HEK293 (cell line): ENCODE measurements around the gene TSTD1.

Source experiments
- OVOL3 ChIP-seq: fragments of 450-650 bp; formaldehyde crosslinking; IDR thresholded peaks from 2 replicates; pipeline ENCODE4 v1.5.1; 2016; ENCODE audit warnings: missing biosample characterization, missing genetic modification characterization
- SP7 ChIP-seq: fragments of 450-650 bp; formaldehyde crosslinking; IDR thresholded peaks from 2 replicates; pipeline ENCODE4 v1.5.1; 2016; ENCODE audit warnings: missing biosample characterization, missing genetic modification characterization
- TCF7L2 ChIP-seq: IDR thresholded peaks from 2 replicates; pipeline ENCODE4 v1.6.1; 2011; ENCODE audit warnings: low read depth, mild to moderate bottlenecking, inconsistent platforms, low read length, moderate library complexity, borderline replicate concordance
- YY1 ChIP-seq: fragments of 450-650 bp; formaldehyde crosslinking; IDR thresholded peaks from 2 replicates; pipeline ENCODE4 v1.5.1; 2018; ENCODE audit warnings: missing biosample characterization, missing genetic modification characterization
- YY2 ChIP-seq: fragments of 450-650 bp; formaldehyde crosslinking; IDR thresholded peaks from 2 replicates; pipeline ENCODE4 v1.5.1; 2016; ENCODE audit warnings: missing biosample characterization, missing genetic modification characterization
- ZBTB11 ChIP-seq: fragments of 450-650 bp; formaldehyde crosslinking; conservative IDR thresholded peaks from 2 replicates; pipeline ENCODE4 v1.5.1; 2016; ENCODE audit warnings: low read depth, missing biosample characterization, missing genetic modification characterization
- ZBTB17 ChIP-seq: fragments of 450-650 bp; formaldehyde crosslinking; IDR thresholded peaks from 2 replicates; pipeline ENCODE4 v1.5.1; 2016; ENCODE audit warnings: missing biosample characterization, missing genetic modification characterization
- ZBTB49 ChIP-seq: fragments of 450-650 bp; formaldehyde crosslinking; IDR thresholded peaks from 2 replicates; pipeline ENCODE4 v1.5.1; 2016; ENCODE audit warnings: missing biosample characterization, missing genetic modification characterization, low read depth
- ZBTB8A ChIP-seq: fragments of 450-650 bp; formaldehyde crosslinking; IDR thresholded peaks from 2 replicates; pipeline ENCODE4 v1.5.1; 2016; ENCODE audit warnings: missing biosample characterization, missing genetic modification characterization
- ZIC2 ChIP-seq: fragments of 450-650 bp; formaldehyde crosslinking; IDR thresholded peaks from 2 replicates; pipeline ENCODE4 v1.5.1; 2016; ENCODE audit warnings: missing biosample characterization, missing genetic modification characterization
- ZNF140 ChIP-seq: fragments of 450-650 bp; formaldehyde crosslinking; IDR thresholded peaks from 2 replicates; pipeline ENCODE4 v1.5.1; 2016; ENCODE audit warnings: missing biosample characterization, missing genetic modification characterization
- ZNF155 ChIP-seq: fragments of 450-650 bp; formaldehyde crosslinking; IDR thresholded peaks from 2 replicates; pipeline ENCODE4 v1.5.1; 2016; ENCODE audit warnings: missing biosample characterization, missing genetic modification characterization
- ZNF2 ChIP-seq: fragments of 450-650 bp; formaldehyde crosslinking; IDR thresholded peaks from 2 replicates; pipeline ENCODE4 v1.5.1; 2016; ENCODE audit warnings: missing biosample characterization, missing genetic modification characterization
- ZNF366 ChIP-seq: fragments of 450-650 bp; formaldehyde crosslinking; conservative IDR thresholded peaks from 2 replicates; pipeline ENCODE4 v1.5.1; 2016; ENCODE audit warnings: missing biosample characterization, missing genetic modification characterization
- ZNF530 ChIP-seq: fragments of 450-650 bp; formaldehyde crosslinking; IDR thresholded peaks from 2 replicates; pipeline ENCODE4 v1.5.1; 2016; ENCODE audit warnings: low read depth, missing biosample characterization, missing genetic modification characterization
- ZNF561 ChIP-seq: fragments of 450-650 bp; IDR thresholded peaks from 2 replicates; pipeline ENCODE4 v1.5.1; 2018; ENCODE audit warnings: missing biosample characterization, missing genetic modification characterization, borderline replicate concordance
- ZNF623 ChIP-seq: fragments of 450-650 bp; formaldehyde crosslinking; IDR thresholded peaks from 2 replicates; pipeline ENCODE4 v1.5.1; 2016; ENCODE audit warnings: missing biosample characterization, missing genetic modification characterization
- ZNF629 ChIP-seq: fragments of 450-650 bp; formaldehyde crosslinking; IDR thresholded peaks from 2 replicates; pipeline ENCODE4 v1.5.1; 2017; ENCODE audit warnings: missing biosample characterization, missing genetic modification characterization
- ZNF660 ChIP-seq: fragments of 450-650 bp; IDR thresholded peaks from 2 replicates; pipeline ENCODE4 v1.5.1; 2018; ENCODE audit warnings: missing biosample characterization, mild to moderate bottlenecking, missing genetic modification characterization
- ZNF701 ChIP-seq: fragments of 450-650 bp; formaldehyde crosslinking; IDR thresholded peaks from 2 replicates; pipeline ENCODE4 v1.5.1; 2016; ENCODE audit warnings: missing biosample characterization, missing genetic modification characterization
- ZNF76 ChIP-seq: fragments of 450-650 bp; formaldehyde crosslinking; IDR thresholded peaks from 2 replicates; pipeline ENCODE4; 2016; ENCODE audit warnings: low read depth, missing biosample characterization, missing genetic modification characterization, borderline replicate concordance
- ZNF776 ChIP-seq: fragments of 450-650 bp; formaldehyde crosslinking; IDR thresholded peaks from 2 replicates; pipeline ENCODE4 v1.5.0; 2017; ENCODE audit warnings: missing biosample characterization, missing genetic modification characterization, borderline replicate concordance
- TF ChIP-seq, protein P1 (sequence below): fragments of 450-650 bp; formaldehyde crosslinking; IDR thresholded peaks from 2 replicates; pipeline ENCODE4 v1.5.1; 2016; ENCODE audit warnings: missing biosample characterization, missing genetic modification characterization
- TF ChIP-seq, protein P2 (sequence below): fragments of 450-650 bp; formaldehyde crosslinking; IDR thresholded peaks from 2 replicates; pipeline ENCODE4 v1.5.1; 2016; ENCODE audit warnings: missing biosample characterization, missing genetic modification characterization
- TF ChIP-seq, protein P3 (sequence below): fragments of 450-650 bp; formaldehyde crosslinking; IDR thresholded peaks from 2 replicates; pipeline ENCODE4 v1.5.1; 2016; ENCODE audit warnings: missing biosample characterization, missing genetic modification characterization

The TSTD1 gene

DNA sequence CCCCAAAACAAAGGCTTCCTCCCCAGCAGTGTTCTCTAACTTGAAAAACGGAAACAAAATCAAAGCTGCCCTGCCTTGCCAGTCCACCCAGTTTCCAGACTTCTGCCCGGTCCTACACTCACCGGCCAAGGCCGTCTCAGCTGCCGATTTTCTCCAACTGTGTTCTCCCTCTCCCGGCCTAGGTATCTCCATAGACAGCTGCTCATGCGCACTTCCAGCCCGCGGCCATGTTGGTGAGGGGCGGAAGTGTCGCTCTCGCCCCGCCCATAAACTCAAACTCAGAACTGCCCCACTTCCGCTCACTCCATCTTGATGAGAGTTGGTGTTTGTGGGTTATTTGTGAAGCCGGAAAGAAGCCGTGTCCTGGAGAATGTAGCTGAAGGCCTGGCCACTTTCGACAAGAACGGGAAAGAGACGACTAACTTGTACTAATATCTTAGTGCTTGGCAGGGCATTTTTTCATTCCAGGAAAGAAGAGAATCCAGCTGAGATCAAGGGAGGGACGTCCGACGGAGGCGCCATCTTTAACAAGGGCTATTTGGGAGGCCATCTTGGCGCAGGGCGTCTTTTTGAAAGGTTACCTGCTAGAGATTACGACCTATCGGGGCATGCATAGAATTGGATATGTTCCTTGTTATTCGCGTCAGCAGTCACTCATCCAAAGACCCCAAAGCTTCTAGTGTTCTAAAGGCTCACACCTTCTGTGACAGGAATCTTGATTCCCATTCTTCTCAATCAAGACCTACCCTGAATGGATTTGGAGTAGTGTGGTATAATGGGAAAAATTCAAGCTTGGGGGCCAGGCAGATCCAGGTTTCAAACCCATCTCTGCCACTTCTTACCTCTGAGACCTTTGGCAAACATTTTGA, 7.2 kb upstream of the TSTD1 start, which contains the start of gene USF1 (continued):
- TF ChIP-seq ZBTB11 (tag by site-specific recombination) (peak; percentile 89), ZNF629 (tag by site-specific recombination) (peak; percentile 50), ZNF660 (tag by site-specific recombination) (peak; percentile 17; the same call in 1 of the 2 replicates), YY2 (tag by site-specific recombination) (peak; percentile 93), ZNF530 (tag by site-specific recombination) (no peak), ZBTB49 (tag by site-specific recombination) (no peak), ZNF155 (tag by site-specific recombination) (no peak), OVOL3 (no peak), ZBTB17 (tag by site-specific recombination) (peak; percentile 74), ZNF366 (tag by site-specific recombination) (0 out of 2 replicates have a peak, but pooled peaks have one; percentile 23), YY1 (tag by site-specific recombination) (peak; percentile 98), SP7 (peak; percentile 46; the same call in 1 of the 2 replicates), ZNF776 (tag by site-specific recombination) (no peak), ZBTB8A (tag by site-specific recombination) (peak; percentile 78), ZNF2 (tag by site-specific recombination) (peak; percentile 80; the same call in 1 of the 2 replicates), TCF7L2 (peak; percentile 40; the same call in 1 of the 2 replicates), ZIC2 (tag by site-specific recombination) (no peak), ZNF623 (tag by site-specific recombination) (no peak), ZNF140 (tag by site-specific recombination) (no peak), ZNF76 (tag by site-specific recombination) (peak; percentile 89), ZNF701 (tag by site-specific recombination) (no peak), ZNF561 (peak; percentile 14; the same call in 1 of the 2 replicates)
- TF ChIP-seq, protein P1, sequence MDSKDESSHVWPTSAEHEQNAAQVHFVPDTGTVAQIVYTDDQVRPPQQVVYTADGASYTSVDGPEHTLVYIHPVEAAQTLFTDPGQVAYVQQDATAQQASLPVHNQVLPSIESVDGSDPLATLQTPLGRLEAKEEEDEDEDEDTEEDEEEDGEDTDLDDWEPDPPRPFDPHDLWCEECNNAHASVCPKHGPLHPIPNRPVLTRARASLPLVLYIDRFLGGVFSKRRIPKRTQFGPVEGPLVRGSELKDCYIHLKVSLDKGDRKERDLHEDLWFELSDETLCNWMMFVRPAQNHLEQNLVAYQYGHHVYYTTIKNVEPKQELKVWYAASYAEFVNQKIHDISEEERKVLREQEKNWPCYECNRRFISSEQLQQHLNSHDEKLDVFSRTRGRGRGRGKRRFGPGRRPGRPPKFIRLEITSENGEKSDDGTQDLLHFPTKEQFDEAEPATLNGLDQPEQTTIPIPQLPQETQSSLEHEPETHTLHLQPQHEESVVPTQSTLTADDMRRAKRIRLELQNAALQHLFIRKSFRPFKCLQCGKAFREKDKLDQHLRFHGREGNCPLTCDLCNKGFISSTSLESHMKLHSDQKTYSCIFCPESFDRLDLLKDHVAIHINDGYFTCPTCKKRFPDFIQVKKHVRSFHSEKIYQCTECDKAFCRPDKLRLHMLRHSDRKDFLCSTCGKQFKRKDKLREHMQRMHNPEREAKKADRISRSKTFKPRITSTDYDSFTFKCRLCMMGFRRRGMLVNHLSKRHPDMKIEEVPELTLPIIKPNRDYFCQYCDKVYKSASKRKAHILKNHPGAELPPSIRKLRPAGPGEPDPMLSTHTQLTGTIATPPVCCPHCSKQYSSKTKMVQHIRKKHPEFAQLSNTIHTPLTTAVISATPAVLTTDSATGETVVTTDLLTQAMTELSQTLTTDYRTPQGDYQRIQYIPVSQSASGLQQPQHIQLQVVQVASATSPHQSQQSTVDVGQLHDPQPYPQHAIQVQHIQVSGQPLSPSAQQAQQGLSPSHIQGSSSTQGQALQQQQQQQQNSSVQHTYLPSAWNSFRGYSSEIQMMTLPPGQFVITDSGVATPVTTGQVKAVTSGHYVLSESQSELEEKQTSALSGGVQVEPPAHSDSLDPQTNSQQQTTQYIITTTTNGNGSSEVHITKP (tag by site-specific recombination) = no peak
- TF ChIP-seq, protein P2, sequence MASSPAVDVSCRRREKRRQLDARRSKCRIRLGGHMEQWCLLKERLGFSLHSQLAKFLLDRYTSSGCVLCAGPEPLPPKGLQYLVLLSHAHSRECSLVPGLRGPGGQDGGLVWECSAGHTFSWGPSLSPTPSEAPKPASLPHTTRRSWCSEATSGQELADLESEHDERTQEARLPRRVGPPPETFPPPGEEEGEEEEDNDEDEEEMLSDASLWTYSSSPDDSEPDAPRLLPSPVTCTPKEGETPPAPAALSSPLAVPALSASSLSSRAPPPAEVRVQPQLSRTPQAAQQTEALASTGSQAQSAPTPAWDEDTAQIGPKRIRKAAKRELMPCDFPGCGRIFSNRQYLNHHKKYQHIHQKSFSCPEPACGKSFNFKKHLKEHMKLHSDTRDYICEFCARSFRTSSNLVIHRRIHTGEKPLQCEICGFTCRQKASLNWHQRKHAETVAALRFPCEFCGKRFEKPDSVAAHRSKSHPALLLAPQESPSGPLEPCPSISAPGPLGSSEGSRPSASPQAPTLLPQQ (tag by site-specific recombination) = peak; percentile 29; the same call in 1 of the 2 replicates
- TF ChIP-seq, protein P3, sequence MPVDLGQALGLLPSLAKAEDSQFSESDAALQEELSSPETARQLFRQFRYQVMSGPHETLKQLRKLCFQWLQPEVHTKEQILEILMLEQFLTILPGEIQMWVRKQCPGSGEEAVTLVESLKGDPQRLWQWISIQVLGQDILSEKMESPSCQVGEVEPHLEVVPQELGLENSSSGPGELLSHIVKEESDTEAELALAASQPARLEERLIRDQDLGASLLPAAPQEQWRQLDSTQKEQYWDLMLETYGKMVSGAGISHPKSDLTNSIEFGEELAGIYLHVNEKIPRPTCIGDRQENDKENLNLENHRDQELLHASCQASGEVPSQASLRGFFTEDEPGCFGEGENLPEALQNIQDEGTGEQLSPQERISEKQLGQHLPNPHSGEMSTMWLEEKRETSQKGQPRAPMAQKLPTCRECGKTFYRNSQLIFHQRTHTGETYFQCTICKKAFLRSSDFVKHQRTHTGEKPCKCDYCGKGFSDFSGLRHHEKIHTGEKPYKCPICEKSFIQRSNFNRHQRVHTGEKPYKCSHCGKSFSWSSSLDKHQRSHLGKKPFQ (tag by site-specific recombination) = no peak
